ENCODE measurements around the gene CREB3L2. TPM values are rescaled to one million over a fixed set of nuclear protein-coding genes. Genes with fewer than 3 reads are reported as not detected.
A peak's percentile ranks its signal among the peaks of the same experiment; 100 is the strongest.

CREB3L2 gene
- total and polyA plus RNA-seq, 2 of the 13 experiments (the other 11 are each of a cell fraction or from before 2014, with no cell fraction given), result 22.1 to 41.1 TPM

GRCh38 chr7:137948845-137949330 is 53.0 kb downstream of the CREB3L2 start (continued):
- TF ChIP-seq ZNF652 (CRISPR knock-in tag; IDR thresholded peaks at IDR 0.05; ENCODE audit: borderline replicate concordance, low read depth) (peak; percentile 56; the same call in 1 of the 2 replicates), STAT5B (CRISPR knock-in tag; IDR thresholded peaks at IDR 0.05) (no peak), ZFP37 (CRISPR knock-in tag; IDR thresholded peaks at IDR 0.05; ENCODE audit: borderline replicate concordance) (no peak), FOXK2 (IDR thresholded peaks at IDR 0.05) (peak; percentile 33; the same call in 1 of the 2 replicates), TBX2 (CRISPR knock-in tag; IDR thresholded peaks at IDR 0.05; ENCODE audit: borderline replicate concordance) (peak; percentile 67), MED8 (CRISPR knock-in tag; IDR thresholded peaks at IDR 0.05; ENCODE audit: insufficient replicate concordance) (peak; percentile 95), ZNF761 (CRISPR knock-in tag; conservative IDR thresholded peaks at IDR 0.05) (0 out of 2 replicates have a peak, but pooled peaks have one; percentile 35), ZBTB7A (CRISPR knock-in tag; IDR thresholded peaks at IDR 0.05) (no peak), ELF1 (CRISPR knock-in tag; IDR thresholded peaks at IDR 0.05) (peak; percentile 11; the same call in 1 of the 2 replicates), ZNF644 (CRISPR knock-in tag; IDR thresholded peaks at IDR 0.05; ENCODE audit: low read depth) (peak; percentile 71), SKI (IDR thresholded peaks at IDR 0.05; ENCODE audit: partially characterized antibody) (peak; percentile 48), GMEB2 (CRISPR knock-in tag; IDR thresholded peaks at IDR 0.05; ENCODE audit: low read depth) (no peak), FOXA3 (CRISPR knock-in tag; IDR thresholded peaks at IDR 0.05) (peak; percentile 94), ZNF572 (CRISPR knock-in tag; IDR thresholded peaks at IDR 0.05) (no peak), NR0B2 (CRISPR knock-in tag; IDR thresholded peaks at IDR 0.05) (no peak), PRDM10 (CRISPR knock-in tag; IDR thresholded peaks at IDR 0.05; ENCODE audit: low read depth) (0 out of 2 replicates have a peak, but pooled peaks have one; percentile 21), ZNF670 (CRISPR knock-in tag; IDR thresholded peaks at IDR 0.05; ENCODE audit: borderline replicate concordance) (no peak)
- TF ChIP-seq, protein P1, sequence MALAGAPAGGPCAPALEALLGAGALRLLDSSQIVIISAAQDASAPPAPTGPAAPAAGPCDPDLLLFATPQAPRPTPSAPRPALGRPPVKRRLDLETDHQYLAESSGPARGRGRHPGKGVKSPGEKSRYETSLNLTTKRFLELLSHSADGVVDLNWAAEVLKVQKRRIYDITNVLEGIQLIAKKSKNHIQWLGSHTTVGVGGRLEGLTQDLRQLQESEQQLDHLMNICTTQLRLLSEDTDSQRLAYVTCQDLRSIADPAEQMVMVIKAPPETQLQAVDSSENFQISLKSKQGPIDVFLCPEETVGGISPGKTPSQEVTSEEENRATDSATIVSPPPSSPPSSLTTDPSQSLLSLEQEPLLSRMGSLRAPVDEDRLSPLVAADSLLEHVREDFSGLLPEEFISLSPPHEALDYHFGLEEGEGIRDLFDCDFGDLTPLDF (CRISPR knock-in tag; IDR thresholded peaks at IDR 0.05), result no peak
- TF ChIP-seq, protein P2, sequence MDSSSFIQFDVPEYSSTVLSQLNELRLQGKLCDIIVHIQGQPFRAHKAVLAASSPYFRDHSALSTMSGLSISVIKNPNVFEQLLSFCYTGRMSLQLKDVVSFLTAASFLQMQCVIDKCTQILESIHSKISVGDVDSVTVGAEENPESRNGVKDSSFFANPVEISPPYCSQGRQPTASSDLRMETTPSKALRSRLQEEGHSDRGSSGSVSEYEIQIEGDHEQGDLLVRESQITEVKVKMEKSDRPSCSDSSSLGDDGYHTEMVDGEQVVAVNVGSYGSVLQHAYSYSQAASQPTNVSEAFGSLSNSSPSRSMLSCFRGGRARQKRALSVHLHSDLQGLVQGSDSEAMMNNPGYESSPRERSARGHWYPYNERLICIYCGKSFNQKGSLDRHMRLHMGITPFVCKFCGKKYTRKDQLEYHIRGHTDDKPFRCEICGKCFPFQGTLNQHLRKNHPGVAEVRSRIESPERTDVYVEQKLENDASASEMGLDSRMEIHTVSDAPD (CRISPR knock-in tag; IDR thresholded peaks at IDR 0.05), result peak; percentile 88
- TF ChIP-seq, protein P3, sequence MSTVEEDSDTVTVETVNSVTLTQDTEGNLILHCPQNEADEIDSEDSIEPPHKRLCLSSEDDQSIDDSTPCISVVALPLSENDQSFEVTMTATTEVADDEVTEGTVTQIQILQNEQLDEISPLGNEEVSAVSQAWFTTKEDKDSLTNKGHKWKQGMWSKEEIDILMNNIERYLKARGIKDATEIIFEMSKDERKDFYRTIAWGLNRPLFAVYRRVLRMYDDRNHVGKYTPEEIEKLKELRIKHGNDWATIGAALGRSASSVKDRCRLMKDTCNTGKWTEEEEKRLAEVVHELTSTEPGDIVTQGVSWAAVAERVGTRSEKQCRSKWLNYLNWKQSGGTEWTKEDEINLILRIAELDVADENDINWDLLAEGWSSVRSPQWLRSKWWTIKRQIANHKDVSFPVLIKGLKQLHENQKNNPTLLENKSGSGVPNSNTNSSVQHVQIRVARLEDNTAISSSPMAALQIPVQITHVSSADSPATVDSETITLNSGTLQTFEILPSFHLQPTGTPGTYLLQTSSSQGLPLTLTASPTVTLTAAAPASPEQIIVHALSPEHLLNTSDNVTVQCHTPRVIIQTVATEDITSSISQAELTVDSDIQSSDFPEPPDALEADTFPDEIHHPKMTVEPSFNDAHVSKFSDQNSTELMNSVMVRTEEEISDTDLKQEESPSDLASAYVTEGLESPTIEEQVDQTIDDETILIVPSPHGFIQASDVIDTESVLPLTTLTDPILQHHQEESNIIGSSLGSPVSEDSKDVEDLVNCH (CRISPR knock-in tag; IDR thresholded peaks at IDR 0.05), result no peak
